GM12872 (cell line): ENCODE results near the gene ARRB1.

Source experiments
- TF ChIP-seq, protein P1 (sequence below): IDR thresholded peaks from 3 replicates; pipeline ENCODE4 v1.5.1; 2011; ENCODE audit warnings: low read depth, mild to moderate bottlenecking, low read length, moderate library complexity; ENCODE audit not compliant: insufficient read depth

The ARRB1 gene

GRCh38 chr11:75342966-75343870 lies 8.2 kb downstream of the ARRB1 start:
- TF ChIP-seq, protein P1, sequence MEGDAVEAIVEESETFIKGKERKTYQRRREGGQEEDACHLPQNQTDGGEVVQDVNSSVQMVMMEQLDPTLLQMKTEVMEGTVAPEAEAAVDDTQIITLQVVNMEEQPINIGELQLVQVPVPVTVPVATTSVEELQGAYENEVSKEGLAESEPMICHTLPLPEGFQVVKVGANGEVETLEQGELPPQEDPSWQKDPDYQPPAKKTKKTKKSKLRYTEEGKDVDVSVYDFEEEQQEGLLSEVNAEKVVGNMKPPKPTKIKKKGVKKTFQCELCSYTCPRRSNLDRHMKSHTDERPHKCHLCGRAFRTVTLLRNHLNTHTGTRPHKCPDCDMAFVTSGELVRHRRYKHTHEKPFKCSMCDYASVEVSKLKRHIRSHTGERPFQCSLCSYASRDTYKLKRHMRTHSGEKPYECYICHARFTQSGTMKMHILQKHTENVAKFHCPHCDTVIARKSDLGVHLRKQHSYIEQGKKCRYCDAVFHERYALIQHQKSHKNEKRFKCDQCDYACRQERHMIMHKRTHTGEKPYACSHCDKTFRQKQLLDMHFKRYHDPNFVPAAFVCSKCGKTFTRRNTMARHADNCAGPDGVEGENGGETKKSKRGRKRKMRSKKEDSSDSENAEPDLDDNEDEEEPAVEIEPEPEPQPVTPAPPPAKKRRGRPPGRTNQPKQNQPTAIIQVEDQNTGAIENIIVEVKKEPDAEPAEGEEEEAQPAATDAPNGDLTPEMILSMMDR: no peak

DNA sequence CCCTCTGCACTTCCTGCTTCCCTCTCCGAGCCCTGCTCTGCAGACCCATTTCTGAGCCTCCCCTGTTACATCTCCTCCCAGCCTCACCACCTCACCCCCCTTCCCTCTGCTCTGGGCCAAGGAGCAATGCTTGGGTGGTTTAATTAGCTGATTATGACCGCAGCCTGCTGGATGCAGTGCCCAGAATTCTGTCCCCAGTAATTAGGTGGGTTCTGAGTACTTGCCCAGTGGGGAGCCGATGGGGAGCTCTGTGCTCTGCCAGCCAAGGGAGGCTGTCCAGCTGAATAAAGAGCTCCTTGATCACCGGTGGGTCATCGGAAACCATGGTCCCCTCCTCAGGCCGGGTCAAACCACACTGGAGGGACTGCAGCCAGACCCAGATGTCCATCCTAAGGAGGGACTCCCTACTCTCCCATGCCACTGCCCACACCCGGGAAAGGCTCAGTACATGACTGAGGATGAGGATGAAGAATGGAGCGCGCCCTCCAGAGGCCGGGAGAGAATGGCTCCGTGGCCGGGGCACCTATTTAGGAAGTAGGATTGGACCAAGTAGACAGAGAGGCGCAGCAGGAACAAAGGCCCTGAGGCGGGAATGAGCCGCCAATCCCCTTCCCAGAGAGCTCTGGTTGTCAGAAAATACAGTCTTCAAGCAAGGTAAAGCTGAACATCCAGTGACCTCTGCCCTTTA lies 9.1 kb downstream of the ARRB1 start:
- TF ChIP-seq, protein P1: no peak

GRCh38 chr11:75341612-75342011 lies 9.8 kb downstream of the ARRB1 start:
- TF ChIP-seq, protein P1: no peak

DNA sequence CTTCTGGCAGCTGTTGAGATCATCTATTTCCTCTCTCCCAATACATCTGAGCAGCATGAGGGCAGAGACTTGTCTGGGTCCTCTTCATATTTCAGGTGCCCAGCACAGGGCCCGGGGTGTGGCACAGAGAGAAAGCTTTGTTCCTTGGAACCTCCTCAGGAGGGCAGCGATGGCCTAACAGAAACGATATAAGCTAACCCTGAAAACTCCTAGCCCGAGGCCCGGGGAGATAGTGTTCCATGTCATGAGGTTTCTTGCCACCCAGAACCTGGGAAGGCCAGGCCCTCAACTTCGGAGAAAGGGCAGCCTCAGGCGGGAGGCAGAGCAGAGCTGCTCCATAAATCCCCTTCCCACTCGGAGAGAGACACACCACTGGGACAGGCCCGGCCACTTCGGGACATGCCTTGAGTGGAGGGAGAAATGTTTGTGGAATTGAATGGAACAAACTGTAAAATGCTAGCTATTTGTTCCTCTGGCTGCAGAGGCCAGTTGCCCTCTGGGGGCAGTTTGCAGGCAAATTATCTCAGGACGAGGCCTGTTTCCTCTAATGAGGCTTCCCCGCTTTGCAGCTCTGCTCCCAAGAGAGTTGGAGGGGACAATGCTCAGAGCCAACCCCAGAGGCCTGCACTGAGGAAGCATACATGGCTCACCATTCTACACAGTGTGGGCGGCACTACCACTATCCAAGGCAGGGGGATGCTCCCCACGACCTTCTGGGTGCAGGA lies 11.6 kb downstream of the ARRB1 start:
- TF ChIP-seq, protein P1: no peak

GRCh38 chr11:75338516-75339208 lies 12.8 kb downstream of the ARRB1 start:
- TF ChIP-seq, protein P1: no peak

DNA sequence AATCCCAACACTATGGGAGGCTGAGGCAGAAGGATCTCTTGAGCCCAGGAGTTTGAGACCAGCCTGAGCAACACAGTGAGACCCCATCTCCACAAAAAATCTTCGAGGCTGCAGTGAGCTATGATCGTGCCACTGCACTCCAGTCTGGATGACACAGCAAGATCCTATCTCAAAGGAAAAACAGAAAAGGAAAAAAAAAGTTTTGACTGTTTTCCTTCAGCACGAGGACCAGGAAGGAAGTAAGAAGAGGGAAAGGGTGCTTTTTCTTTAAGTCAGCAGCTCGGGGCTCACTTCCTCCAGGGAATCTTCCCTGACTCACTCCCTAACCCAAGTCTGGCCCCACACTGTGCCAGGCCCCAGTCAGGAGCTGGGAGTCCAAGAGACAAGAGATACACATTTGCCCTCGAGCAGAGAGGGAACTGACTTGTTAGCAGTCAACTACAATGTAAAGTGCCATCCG lies 14.2 kb downstream of the ARRB1 start:
- TF ChIP-seq, protein P1: no peak
